HG03064 (cell line): ENCODE results near the gene BAHD1.
"Not testable (repeated sequence)": the region's sequence is repeated elsewhere in the genome, so short reads cannot be mapped to it uniquely, and the experiment has no call there.

Source experiments
- ATAC-seq: cut with Tn5 transposase; IDR thresholded peaks from one replicate; pipeline ENCODE4 v1.9.1; 2021; ENCODE audit warnings: low read depth; ENCODE audit not compliant: unreplicated experiment

BAHD1 gene

GRCh38 chr15:40443255-40443654 is 2.5 kb downstream of the BAHD1 start:
- no peak for ATAC-seq

GRCh38 chr15:40443846-40444245 is 3.1 kb downstream of the BAHD1 start:
- ATAC-seq: no peak

DNA sequence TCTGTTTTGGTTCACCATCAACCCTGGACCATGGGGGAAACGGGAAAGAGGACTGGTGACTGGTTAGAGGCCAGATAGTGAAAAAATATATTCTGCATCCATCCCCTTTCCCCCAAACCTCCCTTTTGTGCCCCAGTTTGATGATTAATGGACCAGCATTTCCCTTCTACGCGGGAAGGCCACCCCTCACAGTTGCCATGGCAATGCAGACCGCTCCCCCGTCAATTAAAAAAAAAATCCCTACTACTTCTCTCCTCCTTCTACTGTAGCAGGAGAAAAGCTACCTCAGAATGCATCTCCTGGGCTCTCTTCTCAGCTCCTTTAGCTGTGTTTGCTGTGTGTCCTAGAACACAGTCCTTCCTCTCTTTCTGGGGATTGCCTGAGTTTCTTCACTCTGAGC is 4.0 kb downstream of the BAHD1 start:
- ATAC-seq: no peak

GRCh38 chr15:40445421-40445922 is 4.7 kb downstream of the BAHD1 start:
- no peak for ATAC-seq

- no peak for ATAC-seq
Measured at GRCh38 chr15:40446144-40446543, 5.4 kb downstream of the BAHD1 start.

DNA sequence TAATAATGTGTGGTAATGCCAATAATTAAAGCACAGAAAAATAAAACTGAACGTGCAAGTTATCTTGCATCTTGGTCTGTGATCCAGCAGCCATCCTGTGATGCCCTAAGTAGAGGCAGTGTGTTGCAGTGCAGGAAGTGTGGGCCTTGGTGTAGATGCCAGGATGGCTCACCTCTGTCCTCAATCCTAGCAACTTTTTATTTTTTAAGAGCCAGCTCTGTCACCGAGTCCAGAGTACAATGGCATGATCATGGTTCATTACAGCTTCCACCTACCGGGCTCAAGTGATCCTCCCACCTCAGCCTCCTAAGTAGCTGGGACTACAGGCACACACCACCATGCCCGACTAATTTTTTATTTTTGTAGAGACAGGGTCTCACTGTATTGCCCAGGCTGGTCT is 7.6 kb downstream of the BAHD1 start:
- no peak for ATAC-seq

- ATAC-seq: no peak
Measured at GRCh38 chr15:40449275-40449674, 8.5 kb downstream of the BAHD1 start.

- ATAC-seq: no peak
Measured at GRCh38 chr15:40450047-40450446, 9.3 kb downstream of the BAHD1 start.

DNA sequence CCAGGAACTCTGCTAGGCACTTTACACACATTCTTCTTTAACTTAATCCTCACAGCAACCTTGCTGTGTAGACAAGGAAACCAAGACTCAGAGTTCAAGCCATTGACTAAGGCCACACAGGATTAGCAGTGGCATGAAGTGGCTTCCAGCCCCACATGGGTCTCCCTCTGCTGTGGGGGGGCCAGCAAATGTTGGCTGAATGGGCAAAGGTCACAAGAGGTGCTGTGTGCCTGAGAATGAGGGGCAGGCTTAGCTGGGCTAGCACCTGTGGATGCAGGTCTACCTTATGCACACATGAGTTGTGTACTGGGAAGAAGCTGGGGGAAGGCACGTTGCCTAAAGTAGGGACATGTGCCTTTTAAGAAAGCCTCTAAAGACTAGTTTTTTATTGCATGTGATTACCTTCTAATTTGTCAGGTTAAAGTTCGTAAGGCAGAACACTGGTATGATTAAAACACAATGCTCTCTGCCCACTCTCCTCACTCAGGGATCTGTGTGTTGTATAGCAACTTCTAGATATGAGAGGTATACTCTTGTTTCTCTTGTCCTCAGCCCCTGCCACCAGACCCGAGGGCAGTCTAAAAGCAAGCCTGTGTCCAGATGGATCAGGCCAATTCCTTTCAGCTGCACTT is 10.9 kb downstream of the BAHD1 start:
- ATAC-seq: no peak

GRCh38 chr15:40452296-40453090 is 11.7 kb downstream of the BAHD1 start:
- ATAC-seq: no peak

GRCh38 chr15:40453941-40454340 is 13.2 kb downstream of the BAHD1 start:
- ATAC-seq: not testable (repeated sequence)

GRCh38 chr15:40454904-40455391 is 14.2 kb downstream of the BAHD1 start:
- no peak for ATAC-seq

- ATAC-seq: no peak
Measured at GRCh38 chr15:40456299-40456712, 15.6 kb downstream of the BAHD1 start.

GRCh38 chr15:40456738-40457137 is 16.0 kb downstream of the BAHD1 start:
- no peak for ATAC-seq

GRCh38 chr15:40458495-40459371 is 18.0 kb downstream of the BAHD1 start:
- ATAC-seq: no peak

DNA sequence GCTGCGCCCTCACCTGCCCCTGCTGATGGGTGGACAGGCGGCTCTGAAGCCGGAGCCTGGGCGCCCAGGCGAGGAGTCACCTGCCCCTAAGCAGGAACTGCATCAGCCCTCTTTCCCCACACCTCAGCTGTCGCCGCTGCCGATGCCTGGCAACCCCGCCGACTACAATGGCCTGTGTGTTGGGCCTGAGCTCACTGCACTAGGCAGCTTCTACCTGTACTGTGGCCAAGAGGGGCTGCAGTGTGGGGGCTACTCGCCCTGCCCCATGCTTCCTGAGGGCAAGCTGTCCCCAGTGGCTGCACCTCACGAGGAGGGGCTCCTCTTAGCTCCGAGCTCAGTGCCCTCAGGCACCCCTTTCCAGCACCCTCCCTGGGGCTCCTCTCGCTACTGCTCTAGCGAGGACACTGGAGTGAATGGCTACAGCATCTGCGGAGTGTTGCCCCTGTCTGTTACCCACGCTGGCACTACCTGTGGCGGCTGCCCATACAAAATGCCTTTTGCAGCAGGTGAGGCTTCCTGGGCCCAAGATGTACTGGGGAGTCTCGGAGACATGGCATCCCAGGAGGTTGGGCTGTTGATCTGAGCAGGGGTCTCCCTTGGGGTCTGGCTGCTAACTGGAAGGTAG is 18.8 kb downstream of the BAHD1 start:
- ATAC-seq: no peak

DNA sequence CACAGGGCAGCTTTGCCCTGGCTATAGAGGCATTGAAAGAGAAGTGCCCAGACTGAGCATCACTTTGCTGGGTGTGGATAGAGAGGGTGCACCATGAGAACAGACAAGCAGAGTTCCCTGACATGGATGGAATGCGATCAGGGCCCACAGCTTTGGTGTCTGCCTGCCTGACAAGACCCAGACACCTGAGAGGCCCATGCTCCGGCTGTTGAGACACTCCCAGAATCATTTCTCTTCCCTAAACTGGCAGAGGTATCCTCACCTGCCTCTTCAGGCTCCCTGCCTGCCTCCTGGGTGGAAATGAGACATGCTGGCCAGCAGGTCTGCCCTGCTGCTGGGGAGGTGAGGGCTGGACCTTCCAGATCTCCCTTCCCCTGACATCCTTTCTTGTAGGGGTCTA is 19.7 kb downstream of the BAHD1 start:
- ATAC-seq: no peak

- ATAC-seq: no peak
Measured at GRCh38 chr15:40461958-40462357, 21.2 kb downstream of the BAHD1 start.

GRCh38 chr15:40463279-40463678 is 22.5 kb downstream of the BAHD1 start:
- ATAC-seq: no peak

GRCh38 chr15:40463886-40464545 is 23.3 kb downstream of the BAHD1 start:
- no peak for ATAC-seq
